Osteoblast (primary cell): ENCODE data around the gene TFDP1. TPM values are rescaled to one million over a fixed set of nuclear protein-coding genes. Genes with fewer than 3 reads are reported as not detected.
"Not testable (repeated sequence)": the region's sequence is repeated elsewhere in the genome, so short reads cannot be mapped to it uniquely, and the experiment has no call there.

Source experiments
- DNase-seq: peaks from one replicate; pipeline ENCODE4 v3.0.0; 2011; ENCODE audit warnings: low spot score, mixed read lengths; ENCODE audit not compliant: insufficient read length; ENCODE audit errors: missing footprints
- H2AFZ ChIP-seq: 2 replicates; pipeline ENCODE4 v1.6.0; 2011; ENCODE audit warnings: mild to moderate bottlenecking, low read length
- H3K27ac ChIP-seq: 2 replicates; pipeline ENCODE4 v1.5.1; 2011; ENCODE audit warnings: mild to moderate bottlenecking, low read depth, low read length, moderate library complexity
- H3K27me3 ChIP-seq: 2 replicates; pipeline ENCODE4 v1.6.0; 2012; ENCODE audit warnings: mild to moderate bottlenecking, control low read depth, inconsistent platforms, low read length, moderate library complexity; ENCODE audit not compliant: insufficient read depth
- H3K36me3 ChIP-seq: 2 replicates; pipeline ENCODE4 v1.5.1; 2011; ENCODE audit warnings: mild to moderate bottlenecking, low read length, control low read depth, moderate library complexity; ENCODE audit not compliant: insufficient read depth
- H3K4me1 ChIP-seq: 2 replicates; pipeline ENCODE4 v1.5.1; 2011; ENCODE audit warnings: mild to moderate bottlenecking, low read length, control low read depth, moderate library complexity; ENCODE audit not compliant: insufficient read depth
- H3K4me2 ChIP-seq: 2 replicates; pipeline ENCODE4 v1.6.0; 2011; ENCODE audit warnings: mild to moderate bottlenecking, low read length; ENCODE audit not compliant: insufficient read depth
- H3K4me3 ChIP-seq: fragments of 200-600 bp; sonication (generic); 3 replicates; pipeline ENCODE4 v1.5.1; 2012; ENCODE audit warnings: mild to moderate bottlenecking, low read length, inconsistent platforms; ENCODE audit not compliant: insufficient read depth
- H3K79me2 ChIP-seq: 2 replicates; pipeline ENCODE4 v1.6.0; 2012; ENCODE audit warnings: mild to moderate bottlenecking, low read length, control low read depth, inconsistent platforms; ENCODE audit not compliant: insufficient read depth
- H3K9me3 ChIP-seq: 2 replicates; pipeline ENCODE4 v1.5.1; 2011; ENCODE audit warnings: low read depth, low read length, control low read depth
- H4K20me1 ChIP-seq: 2 replicates; pipeline ENCODE4 v1.6.0; 2012; ENCODE audit warnings: mild to moderate bottlenecking, low read length, control low read depth; ENCODE audit not compliant: insufficient read depth
- CTCF ChIP-seq: IDR thresholded peaks from 2 replicates; pipeline ENCODE4 v1.5.1; 2011; ENCODE audit warnings: mild to moderate bottlenecking, low read depth, low read length, moderate library complexity; ENCODE audit errors: extremely low read depth
- total RNA-seq: library from RNA; depleted of rRNA; stranded (reverse); fragments of >200 nt; gene quantifications from 2 replicates; pipeline ENCODE4 v1.2.3, GENCODE V29; 2012

Gene TFDP1
- total RNA-seq, 1 donor: 56.8 TPM

- H3K27me3 ChIP-seq: no peaks in the 10 kb centered on the region
- no peak overlapping the region for H3K4me3 ChIP-seq
- no peak overlapping the region for H2AFZ ChIP-seq
- DNase-seq: no peak
- H3K9me3 ChIP-seq: no peaks in the 10 kb centered on the region
- H3K27ac ChIP-seq: no peak overlapping the region
- peaks cover 28% of the 10 kb centered on the region for H3K36me3 ChIP-seq
- TF ChIP-seq CTCF: no peak
- H3K4me1 ChIP-seq: peaks cover 10% of the 10 kb centered on the region
- peaks cover 64% of the 10 kb centered on the region for H4K20me1 ChIP-seq
- no peak overlapping the region for H3K4me2 ChIP-seq
- peaks cover 51% of the 10 kb centered on the region for H3K79me2 ChIP-seq
Observed at GRCh38 chr13:113620036-113620796, 35.7 kb downstream of the TFDP1 start.

- Histone ChIP-seq H4K20me1 (peaks cover 65% of the 10 kb centered on the region), H2AFZ (no peak overlapping the region), H3K4me3 (no peak overlapping the region), H3K27me3 (no peaks in the 10 kb centered on the region), H3K27ac (no peak overlapping the region), H3K4me1 (peaks cover 17% of the 10 kb centered on the region), H3K9me3 (no peaks in the 10 kb centered on the region), H3K36me3 (peaks cover 29% of the 10 kb centered on the region), H3K79me2 (peaks cover 47% of the 10 kb centered on the region), H3K4me2 (no peak overlapping the region)
- DNase-seq: no peak
- no peak for TF ChIP-seq CTCF
Observed at GRCh38 chr13:113621046-113621445, 36.5 kb downstream of the TFDP1 start.

- H3K36me3 ChIP-seq: peaks cover 26% of the 10 kb centered on the region
- not testable (repeated sequence) for H3K4me3 ChIP-seq, H3K9me3 ChIP-seq, H3K4me2 ChIP-seq, H3K27me3 ChIP-seq, H3K27ac ChIP-seq, DNase-seq, H2AFZ ChIP-seq
- peak; percentile 22 for TF ChIP-seq CTCF
- peaks cover 22% of the 10 kb centered on the region for H3K4me1 ChIP-seq
- peaks cover 46% of the 10 kb centered on the region for H3K79me2 ChIP-seq
- H4K20me1 ChIP-seq: peaks cover 61% of the 10 kb centered on the region
Observed at GRCh38 chr13:113621498-113621897, 36.9 kb downstream of the TFDP1 start.

- not testable (repeated sequence) for H3K27me3 ChIP-seq, H3K9me3 ChIP-seq, H2AFZ ChIP-seq, H3K4me2 ChIP-seq, H3K27ac ChIP-seq, H3K4me3 ChIP-seq, DNase-seq
- H3K4me1 ChIP-seq: peaks cover 23% of the 10 kb centered on the region
- peaks cover 46% of the 10 kb centered on the region for H3K79me2 ChIP-seq
- H4K20me1 ChIP-seq: peaks cover 56% of the 10 kb centered on the region
- peaks cover 24% of the 10 kb centered on the region for H3K36me3 ChIP-seq
Observed at GRCh38 chr13:113621986-113622550, 37.5 kb downstream of the TFDP1 start.
